ENCODE data around the gene ZNF397. TPM values are rescaled to one million over a fixed set of nuclear protein-coding genes. Genes with fewer than 3 reads are reported as not detected.

The ZNF397 gene
- total and polyA plus RNA-seq, 2 donors (not counting 3 experiments of a cell fraction or from before 2014, with no cell fraction given): 1.5 to 5.5 TPM

DNA sequence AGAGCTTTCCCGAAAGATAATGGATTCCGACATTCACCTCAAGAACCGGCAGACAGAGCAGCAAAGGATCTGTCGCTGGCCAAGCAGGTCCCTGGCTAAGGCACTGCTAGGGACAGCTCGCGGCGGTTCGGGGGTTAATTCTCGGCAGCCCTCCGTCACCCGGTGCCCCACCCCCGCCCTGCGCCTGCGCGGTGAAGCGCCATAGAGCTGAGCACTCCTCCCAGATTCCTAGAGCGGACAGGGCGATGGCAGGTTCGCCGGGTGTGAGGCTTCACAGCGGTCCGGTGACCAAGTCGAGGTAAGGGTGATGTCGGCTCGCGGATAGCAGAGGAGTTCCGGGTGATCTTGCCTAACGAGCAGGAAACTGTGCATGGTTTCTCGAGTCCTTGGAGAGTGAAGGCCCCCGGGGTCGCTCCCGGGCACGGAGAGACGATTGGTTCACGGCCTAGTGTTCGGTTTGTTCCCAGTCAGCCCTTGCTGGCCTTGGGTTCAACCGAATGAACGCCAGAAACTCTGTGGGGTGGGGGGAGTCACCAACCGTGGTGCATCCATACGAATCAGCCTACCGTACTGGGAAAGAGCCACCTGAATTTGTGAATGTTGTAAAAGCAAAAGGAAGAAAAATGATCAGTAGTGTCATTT, 49.4 kb downstream of the ZNF397 start, which contains the start of gene ZSCAN30:
Gene ZSCAN30, minus strand, starts transcription at position 136 of the 642 bp plus-strand sequence. CDS start 25,877 bp downstream, outside the sequence.
- FAIRE-seq: peak; percentile 91
- peak within 1 kb of the TSS; percentile 49 to 100 (median 96) for H3K4me3 ChIP-seq (replicated peaks in 1 of 3; ENCODE audit: insufficient read depth in 1 of 3, low read depth in 1 of 3, low read length in 3 of 3)
- intact Hi-C loops (cut with micrococcal nuclease): loop anchor here (1.0 to 2.0 kb wide), 5 partner anchors 8 to 59 kb away; partner anchors contain the start of gene ZNF24
- H3K4me1 ChIP-seq (ENCODE audit: control insufficient read depth, extremely low read depth, insufficient read depth, low read length): peaks cover 19% of the 10 kb centered on the region
- H3K36me3 ChIP-seq (ENCODE audit: control insufficient read depth in 2 of 2, extremely low read depth in 1 of 2, insufficient read depth in 2 of 2, low read length in 2 of 2): peaks cover 0 to 7% of the 10 kb centered on the region in 2 experiments
- no peaks in the 10 kb centered on the region for H3K9me1 ChIP-seq (replicated peaks; ENCODE audit: control insufficient read depth, extremely low read depth, insufficient read depth, low read length)
- CTCF ChIA-PET: interaction anchor here (0.7 to 1.3 kb wide), 5 partner anchors 23 to 65 kb away, joined by 3 to 4 read pairs (median 3); partner anchors contain the start of gene ZNF397
- peaks cover 63% of the 10 kb centered on the region for H3K79me2 ChIP-seq (ENCODE audit: control insufficient read depth, insufficient read depth, low read length)
- H3K27me3 ChIP-seq (ENCODE audit: control insufficient read depth in 2 of 2, insufficient read depth in 2 of 2, low read length in 2 of 2): no peaks in the 10 kb centered on the region
- H3K9ac ChIP-seq (replicated peaks; ENCODE audit: extremely low read depth, insufficient read depth, low read length): peak within 1 kb of the TSS; percentile 94
- peak; percentile 98 for DNase-seq (ENCODE audit: low read depth, low spot score)
- no peaks in the 10 kb centered on the region for H3K9me3 ChIP-seq (replicated peaks; ENCODE audit: control insufficient read depth, insufficient read depth, low read length)
- TF ChIP-seq GATA2 (IDR thresholded peaks at IDR 0.05; ENCODE audit: insufficient read depth, insufficient read length, low read depth, low read length) (peak; percentile 37), FOS (IDR thresholded peaks at IDR 0.05; ENCODE audit: borderline replicate concordance, insufficient read depth, low read length) (peak; percentile 20), CTCF (IDR thresholded peaks at IDR 0.05; ENCODE audit: extremely low read depth in 1 of 2, insufficient read depth in 1 of 2, low read depth in 1 of 2, low read length in 2 of 2) (no peak), POLR2AphosphoS5 (IDR thresholded peaks at IDR 0.05; ENCODE audit: insufficient read depth, low read depth, low read length) (peak; percentile 82), EZH2 (IDR thresholded peaks at IDR 0.05; ENCODE audit: borderline replicate concordance, low read depth, low read length, severe bottlenecking) (no peak), MYC (IDR thresholded peaks at IDR 0.05; ENCODE audit: low read depth, low read length) (peak; percentile 25), POLR2A (IDR thresholded peaks at IDR 0.05; ENCODE audit: low read depth, low read length) (peak; percentile 90), JUN (IDR thresholded peaks at IDR 0.05; ENCODE audit: borderline replicate concordance, insufficient read depth, insufficient read length, low read depth) (no peak)
- TF ChIP-seq, protein P1, sequence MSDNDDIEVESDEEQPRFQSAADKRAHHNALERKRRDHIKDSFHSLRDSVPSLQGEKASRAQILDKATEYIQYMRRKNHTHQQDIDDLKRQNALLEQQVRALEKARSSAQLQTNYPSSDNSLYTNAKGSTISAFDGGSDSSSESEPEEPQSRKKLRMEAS (IDR thresholded peaks at IDR 0.05; ENCODE audit: insufficient read depth, insufficient read length): no peak
- H2AFZ ChIP-seq (ENCODE audit: low read depth, low read length): peak within 1 kb of the TSS; percentile 73
- peak within 1 kb of the TSS; percentile 95 for H3K4me2 ChIP-seq (ENCODE audit: insufficient read depth, low read length)
- TSS peak; percentile 64 for BruUV-seq (replicated peaks)
- no peaks in the 10 kb centered on the region for H4K20me1 ChIP-seq (replicated peaks; ENCODE audit: control insufficient read depth, extremely low read depth, insufficient read depth, low read length)
- POLR2A ChIA-PET: interaction anchor here (0.6 to 1.0 kb wide), 2 partner anchors 49 to 757 kb away, joined by 3 to 9 read pairs; partner anchors contain the start of gene ZNF397
- dilution Hi-C loops (cut with MboI; ENCODE audit: extremely low pct_ligation_motif_present, low sequenced_read_pairs): no loop called here
- H3K27ac ChIP-seq (ENCODE audit: insufficient read depth, low read depth, low read length): peak within 1 kb of the TSS; percentile 63

Data from endothelial cell of umbilical vein (primary cell).